A549 (cell line): ENCODE results near the gene TCF12.

Experiments used
- CTCF ChIP-seq: fragments of >200 bp; sonication (Bioruptor Twin); formaldehyde crosslinking; IDR thresholded peaks from 3 replicates; pipeline ENCODE4 v1.5.1; 2016
- RFX5 ChIP-seq: fragments of 450-650 bp; IDR thresholded peaks from 2 replicates; pipeline ENCODE4 v1.7.1; 2014; ENCODE audit warnings: antibody characterized with exemption, mild to moderate bottlenecking, moderate library complexity
- SMC3 ChIP-seq: fragments of >200 bp; sonication (Bioruptor Twin); formaldehyde crosslinking; IDR thresholded peaks from 3 replicates; pipeline ENCODE4 v1.6.1; 2018; ENCODE audit warnings: inconsistent platforms

DNA sequence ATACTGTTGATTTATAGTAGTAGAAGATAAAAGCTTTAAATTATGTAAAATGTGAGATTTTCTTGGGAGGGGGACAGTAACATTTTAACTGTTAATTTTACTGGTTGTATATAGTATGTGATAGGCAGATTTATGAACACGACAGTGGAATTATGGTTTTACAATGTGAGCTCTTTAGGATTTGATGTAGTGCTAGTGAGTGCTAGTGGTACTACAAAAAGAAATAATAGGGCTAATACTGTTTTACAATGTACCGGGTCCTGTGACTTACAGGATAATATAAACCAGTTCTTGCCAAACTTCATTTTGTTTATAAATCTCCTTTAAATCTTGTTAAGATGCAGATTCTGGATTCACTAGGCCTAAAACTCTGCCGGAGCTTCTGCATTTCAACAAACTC, 165.7 kb downstream of the TCF12 start:
- TF ChIP-seq SMC3: no peak
- no peak for TF ChIP-seq RFX5
- TF ChIP-seq CTCF: no peak
